HG03342 (cell line): Measurements from ENCODE around the gene GLB1L.
"Not testable (repeated sequence)": the region's sequence is repeated elsewhere in the genome, so short reads cannot be mapped to it uniquely, and the experiment has no call there.

Experiments
- ATAC-seq: cut with Tn5 transposase; IDR thresholded peaks from one replicate; pipeline ENCODE4 v1.9.1; 2021; ENCODE audit warnings: mild to moderate bottlenecking, moderate library complexity; ENCODE audit not compliant: unreplicated experiment

GLB1L gene

DNA sequence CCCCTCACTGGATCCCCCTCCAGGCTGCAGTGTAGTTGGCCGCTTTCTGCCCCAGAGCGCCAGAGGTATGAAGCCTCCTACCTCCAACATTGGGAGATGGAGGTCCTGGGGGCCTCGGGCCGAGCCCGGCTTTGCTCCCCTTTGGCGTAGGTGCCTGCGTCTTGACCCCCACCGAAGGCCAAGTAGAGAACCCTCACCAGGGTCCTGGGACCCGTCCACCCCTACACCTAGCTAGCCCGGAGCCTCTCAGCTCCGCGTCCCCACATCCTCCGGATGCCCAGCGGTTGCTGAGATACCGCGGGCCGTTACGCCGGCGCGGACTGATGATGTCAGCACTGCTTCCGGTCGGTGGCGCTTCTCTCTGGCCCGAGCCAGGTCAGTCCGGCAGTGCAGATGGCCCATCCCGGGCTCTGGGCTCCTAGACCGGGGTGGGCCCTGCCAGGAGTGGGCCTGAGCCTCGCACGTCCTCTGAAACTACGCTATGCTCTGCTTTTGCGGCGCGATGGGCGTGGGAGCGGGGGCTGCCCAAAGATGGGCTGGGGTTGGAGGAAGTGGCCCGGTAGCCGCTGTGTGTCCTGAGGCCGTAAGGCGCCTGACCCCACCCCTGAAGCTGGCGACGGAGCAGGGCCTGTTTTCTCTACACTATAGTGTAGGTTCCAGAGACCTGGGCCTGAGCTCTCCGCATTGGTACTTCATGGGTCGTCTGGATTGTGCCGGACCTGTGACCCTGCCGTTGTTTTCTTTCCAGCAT is at the start of gene GLB1L, which contains the start of gene STK16:
GLB1L (minus strand) TSS at position 297 of the 751 bp plus-strand sequence. CDS start 1,871 bp downstream, outside the sequence.
STK16 (plus strand) TSS at position 332 of the 751 bp plus-strand sequence. CDS start 521 bp downstream, outside the sequence.
- ATAC-seq = peak; percentile 63

- ATAC-seq = peak; percentile 88
These were observed 49.4 kb upstream of the GLB1L start for GRCh38 chr2:219294356-219295351.

DNA sequence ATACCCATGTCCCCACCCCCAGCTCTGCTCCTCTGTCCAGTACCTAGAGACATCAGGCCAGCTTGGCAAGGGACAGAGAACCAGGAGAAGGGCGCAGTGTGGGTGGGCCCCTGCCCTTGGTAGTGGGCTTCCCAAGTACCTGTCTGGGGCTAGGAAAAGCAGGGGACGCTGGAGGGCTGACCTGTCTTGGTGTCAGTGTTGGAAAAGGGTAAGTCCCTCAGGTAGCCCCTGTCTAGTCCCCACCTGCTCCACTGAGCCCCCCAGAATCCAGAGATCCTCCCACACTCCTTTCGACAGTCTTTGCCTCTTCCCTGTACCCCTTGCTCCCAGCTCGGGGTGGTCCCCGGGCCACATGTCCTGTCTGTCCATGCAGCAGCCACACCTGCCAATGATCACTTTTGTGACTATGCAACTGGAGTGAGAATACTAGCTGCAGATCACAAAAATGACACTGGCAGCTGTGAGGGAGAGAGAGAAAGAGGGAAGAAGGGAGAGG is 48.5 kb upstream of the GLB1L start:
- ATAC-seq = no peak

- ATAC-seq = no peak
These were observed 47.4 kb upstream of the GLB1L start for GRCh38 chr2:219292616-219293015.

DNA sequence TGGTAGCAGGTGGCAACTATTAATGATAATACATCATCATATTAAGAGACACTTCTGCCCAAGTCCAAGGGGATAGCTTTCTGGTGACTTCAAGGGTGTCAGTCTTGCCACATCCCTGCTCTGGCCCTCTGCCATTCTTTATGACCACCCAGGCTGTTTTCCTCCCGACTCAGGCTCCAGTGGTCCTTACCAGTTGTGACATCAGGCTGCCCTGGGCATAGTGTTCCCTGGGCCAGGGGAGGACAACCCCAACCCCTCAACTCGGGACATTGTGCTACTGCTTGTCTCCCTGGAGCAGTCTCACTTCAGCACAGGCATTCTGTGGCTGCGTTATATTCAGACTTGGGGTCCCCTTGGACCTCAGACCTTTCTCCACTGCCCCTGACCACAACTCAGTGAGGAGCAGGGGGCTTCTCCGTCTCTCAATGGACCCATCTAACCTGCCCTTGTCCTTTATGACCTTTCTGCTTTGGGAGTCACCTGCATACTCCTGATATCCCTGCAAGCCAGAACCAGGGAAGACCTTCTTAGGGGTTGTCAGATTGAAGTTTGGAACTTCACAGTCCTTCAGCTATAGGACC is 46.8 kb upstream of the GLB1L start:
- no peak for ATAC-seq

DNA sequence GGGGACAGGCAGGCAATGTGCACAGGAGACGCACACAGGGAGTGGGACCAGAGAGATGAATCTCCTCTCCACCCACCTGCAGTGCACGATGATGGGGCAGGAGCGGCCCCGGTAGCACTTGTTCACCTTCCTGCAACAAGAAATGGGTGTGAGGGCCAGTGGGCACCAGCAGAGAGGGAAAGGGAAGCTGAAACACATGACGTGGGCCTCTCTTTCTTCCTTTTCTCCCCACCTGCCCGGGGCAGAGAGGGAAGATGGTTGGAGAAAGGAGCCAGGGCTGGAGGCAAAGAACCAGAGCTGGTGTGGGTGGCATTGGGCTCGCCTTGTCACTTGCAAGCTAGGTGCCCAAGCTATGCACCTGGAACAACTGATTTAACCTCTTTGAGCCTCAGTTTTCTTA is 46.1 kb upstream of the GLB1L start:
- no peak for ATAC-seq

- no peak for ATAC-seq
These were observed 45.3 kb upstream of the GLB1L start for GRCh38 chr2:219290381-219291171.

- ATAC-seq = no peak
These were observed 44.5 kb upstream of the GLB1L start for GRCh38 chr2:219289537-219290361.

DNA sequence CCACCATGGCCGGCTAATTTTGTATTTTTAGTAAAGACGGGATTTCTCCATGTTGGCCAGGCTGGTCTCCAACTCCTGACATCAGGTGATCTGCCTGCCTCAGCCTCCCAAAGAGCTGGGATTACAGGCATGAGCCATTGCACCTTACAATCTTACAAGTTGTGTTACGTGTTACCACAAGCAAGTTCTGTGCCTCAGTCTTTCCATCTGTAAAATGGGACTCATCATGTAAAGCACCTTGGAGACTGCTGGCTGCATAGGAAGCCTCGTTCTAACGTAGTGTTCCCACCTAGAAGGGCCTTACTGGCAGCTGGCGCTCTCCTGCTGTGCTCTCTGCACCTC is 43.9 kb upstream of the GLB1L start:
- no peak for ATAC-seq

DNA sequence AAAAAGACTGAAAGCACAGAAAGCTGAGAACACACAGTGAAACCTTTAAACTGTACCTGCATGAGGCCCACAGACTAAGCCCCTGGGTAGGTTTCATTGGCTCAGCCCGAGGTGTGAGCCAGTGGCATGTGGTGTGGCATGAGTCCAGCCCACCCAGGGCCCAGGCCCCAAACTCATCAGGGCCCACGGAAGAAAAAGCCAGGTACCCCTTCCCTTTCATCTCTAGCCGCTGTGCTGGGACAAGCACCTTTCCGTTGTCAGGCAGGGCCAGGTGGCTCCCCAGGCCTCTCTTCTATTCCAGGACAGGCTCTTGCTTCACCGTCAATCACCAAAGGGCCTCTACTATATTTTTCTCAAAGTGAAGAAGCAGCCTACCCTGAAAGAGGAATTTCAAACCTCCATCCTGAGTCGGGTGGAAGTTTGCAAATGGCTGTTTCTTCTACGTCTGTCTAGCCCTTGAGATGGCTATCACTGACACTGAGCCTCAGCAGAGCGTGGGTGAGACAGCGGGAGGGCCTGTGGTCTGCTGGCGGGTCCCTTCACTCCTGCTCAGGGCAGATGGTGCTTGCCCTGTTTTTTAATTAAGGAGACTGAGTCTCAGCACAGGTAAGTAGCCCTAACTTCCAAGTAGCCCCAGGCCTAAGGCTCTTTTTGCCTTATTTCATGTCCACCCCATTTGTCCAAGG is 42.5 kb upstream of the GLB1L start:
- ATAC-seq = no peak

DNA sequence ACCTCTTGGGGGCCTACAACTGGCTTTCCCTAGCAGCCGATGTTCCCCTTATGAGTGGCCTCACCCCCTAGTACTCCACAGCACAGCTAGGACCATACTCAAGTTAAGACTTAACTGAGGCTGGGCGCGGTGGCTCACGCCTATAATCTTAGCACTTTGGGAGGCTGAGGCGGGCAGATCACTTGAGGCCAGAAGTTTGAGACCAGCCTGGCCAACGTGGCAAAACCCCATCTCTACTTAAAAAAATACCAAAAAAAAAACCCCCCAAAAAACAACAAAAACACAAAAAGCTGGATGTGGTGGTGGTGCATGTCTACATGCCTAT is 41.8 kb upstream of the GLB1L start:
- ATAC-seq = not testable (repeated sequence)

DNA sequence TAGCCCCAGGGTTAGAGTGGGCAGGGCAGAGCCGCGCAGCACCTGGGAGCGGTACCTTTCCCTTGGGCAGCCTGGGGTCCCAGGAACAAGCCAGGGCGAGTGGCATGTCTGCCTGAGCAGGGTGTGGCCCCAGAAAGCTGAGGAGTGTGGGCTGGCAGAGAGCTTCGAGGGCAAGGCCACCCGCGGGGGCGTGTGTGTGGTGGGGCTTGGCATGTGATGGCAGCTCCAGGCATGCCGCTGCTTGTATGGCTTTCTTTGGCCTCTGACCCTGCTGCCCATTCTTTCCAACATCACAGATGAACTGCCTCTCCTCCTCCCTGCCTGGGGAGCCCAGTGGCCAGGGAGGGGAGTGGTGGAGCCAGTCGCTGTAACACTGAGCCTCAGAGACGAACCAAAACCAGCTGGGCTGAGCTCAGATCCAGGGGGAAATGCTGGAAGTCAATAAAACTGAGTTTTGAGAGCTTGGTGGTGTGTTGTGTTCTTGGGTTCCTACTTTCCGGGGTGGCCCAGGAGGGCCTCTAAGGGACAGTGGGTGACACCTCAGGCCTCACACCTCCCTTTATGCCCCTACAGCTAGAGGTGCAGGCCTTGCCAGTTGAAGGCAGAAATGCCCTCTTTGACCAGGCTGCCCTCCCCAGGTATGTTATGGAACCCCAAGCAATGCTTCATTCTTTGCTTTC is 41.3 kb upstream of the GLB1L start:
- no peak for ATAC-seq

GRCh38 chr2:219285894-219286425 is 40.7 kb upstream of the GLB1L start:
- no peak for ATAC-seq

GRCh38 chr2:219285373-219285735 is 40.1 kb upstream of the GLB1L start:
- no peak for ATAC-seq

- no peak for ATAC-seq
These were observed 39.5 kb upstream of the GLB1L start for GRCh38 chr2:219284501-219285372.

DNA sequence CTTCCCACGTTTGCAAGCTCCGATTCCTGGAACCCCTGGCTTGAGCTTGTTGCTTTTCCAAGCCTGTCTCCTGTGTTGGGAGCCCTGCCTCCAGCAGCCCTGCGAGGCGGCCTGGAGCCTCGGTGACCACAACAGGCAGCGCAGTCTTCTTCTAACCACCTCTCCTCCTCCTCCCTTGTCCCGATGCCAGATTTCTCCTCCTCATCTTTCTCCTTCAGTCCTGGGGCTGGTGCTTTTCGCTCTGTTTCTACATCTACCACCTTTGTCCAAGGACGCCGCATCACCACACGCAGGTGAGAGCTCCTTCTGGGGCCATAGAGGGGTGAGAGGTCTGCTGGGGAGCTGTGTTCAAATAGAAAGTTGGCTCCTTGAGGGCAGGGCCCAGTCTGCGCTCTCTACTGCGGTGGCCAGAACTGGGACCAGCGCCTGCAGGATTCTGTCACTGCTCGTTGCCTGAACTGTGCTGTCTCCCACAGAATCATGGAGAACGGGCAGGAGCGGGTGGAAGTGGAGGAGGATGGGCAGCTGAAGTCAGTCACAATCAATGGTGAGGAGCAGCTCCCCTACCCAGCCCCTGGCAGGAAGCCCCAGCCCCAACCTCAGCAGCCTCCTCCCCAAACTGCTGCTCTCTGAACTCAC is 37.8 kb upstream of the GLB1L start:
- ATAC-seq = no peak

DNA sequence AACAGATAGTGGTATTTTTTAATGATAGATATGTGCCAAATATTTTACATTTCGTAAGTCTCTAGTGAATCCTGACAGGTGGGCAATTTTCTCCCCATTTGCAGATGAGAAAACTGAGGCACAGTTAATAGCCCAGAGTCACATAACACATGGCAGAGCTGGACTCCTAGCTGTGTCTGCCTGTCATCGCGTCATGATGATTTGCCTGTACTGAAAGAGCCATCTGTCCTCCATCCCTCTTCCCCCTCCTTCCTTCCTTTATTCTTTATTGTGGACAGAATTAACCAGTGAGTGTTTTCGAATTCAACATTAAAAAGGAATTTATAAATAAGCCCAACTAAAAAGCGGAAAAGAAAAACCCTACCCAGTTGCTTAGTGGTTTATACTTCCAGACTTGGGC is 37.1 kb upstream of the GLB1L start:
- ATAC-seq = no peak
